Neuron (in vitro differentiated cells): ENCODE measurements around the gene NINJ2.

Experiments used
- H2AFZ ChIP-seq: one replicate; pipeline ENCODE4 v1.6.1; 2013; ENCODE audit warnings: low read depth, mild to moderate bottlenecking, inconsistent platforms, low read length, moderate library complexity
- H3K27me3 ChIP-seq: one replicate; pipeline ENCODE4 v1.6.1; 2013; ENCODE audit warnings: low read length; ENCODE audit not compliant: insufficient read depth
- H3K36me3 ChIP-seq: one replicate; pipeline ENCODE4 v1.6.1; 2013; ENCODE audit warnings: low read length; ENCODE audit not compliant: insufficient read depth
- H3K4me1 ChIP-seq: one replicate; pipeline ENCODE4 v1.6.1; 2013; ENCODE audit warnings: low read length; ENCODE audit not compliant: insufficient read depth
- H3K4me3 ChIP-seq: 2 replicates; pipeline ENCODE4 v1.5.1; 2013; ENCODE audit warnings: mild to moderate bottlenecking, low read length, moderate library complexity
- H3K9me3 ChIP-seq: one replicate; pipeline ENCODE4 v1.6.1; 2013; ENCODE audit warnings: low read length

The NINJ2 gene

DNA sequence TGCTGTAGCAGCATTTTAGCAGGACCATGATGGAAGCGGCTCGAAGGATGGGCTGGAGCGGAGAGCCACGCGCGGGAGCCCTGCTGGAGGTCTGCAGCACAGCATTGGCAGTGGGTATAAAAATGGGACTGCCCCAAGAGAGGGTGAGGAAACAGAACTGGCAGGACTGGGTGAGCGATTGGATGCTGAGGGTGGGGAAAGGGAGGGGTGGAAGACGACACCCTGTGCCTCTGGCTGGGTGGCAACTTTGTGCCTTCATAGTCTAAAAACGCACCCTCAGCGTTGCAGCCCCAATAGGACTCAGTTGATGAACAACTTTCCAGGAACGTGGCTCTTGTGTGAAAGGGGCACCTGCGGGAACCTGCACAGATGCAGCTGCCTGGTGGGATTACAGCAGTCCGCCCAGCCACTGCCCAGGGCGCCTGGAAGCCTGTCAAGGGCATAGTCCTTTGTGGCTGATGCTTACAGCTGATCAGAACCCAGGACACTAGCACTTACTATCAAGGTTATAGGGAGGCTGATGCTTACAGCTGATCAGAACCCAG, 73.0 kb downstream of the NINJ2 start:
- peaks cover 2% of the 10 kb centered on the region for H3K9me3 ChIP-seq
- H3K4me3 ChIP-seq, result no peak overlapping the region
- no peaks in the 10 kb centered on the region for H3K4me1 ChIP-seq
- H3K36me3 ChIP-seq, result no peaks in the 10 kb centered on the region
- H2AFZ ChIP-seq, result no peak overlapping the region
- peaks cover 4% of the 10 kb centered on the region for H3K27me3 ChIP-seq

DNA sequence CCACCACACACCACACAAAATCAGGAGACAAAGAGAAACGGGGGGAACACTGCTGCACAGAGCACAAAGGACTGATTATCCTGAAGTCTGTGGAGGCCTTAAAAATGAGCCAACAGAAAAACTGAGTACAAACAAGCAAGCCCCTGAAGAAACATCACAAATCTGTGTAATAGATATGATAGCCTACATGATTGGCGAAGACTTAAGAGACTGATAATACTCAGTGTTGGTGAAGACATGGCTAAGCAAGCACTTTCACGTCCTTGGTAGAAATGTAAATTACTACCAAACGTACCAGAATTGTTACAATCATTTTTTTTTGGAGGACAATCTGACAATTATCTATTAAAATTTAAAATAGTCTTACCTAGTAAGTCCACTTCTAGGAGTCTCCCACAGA, 74.6 kb downstream of the NINJ2 start:
- peaks cover 2% of the 10 kb centered on the region for H3K9me3 ChIP-seq
- H3K27me3 ChIP-seq, result peaks cover 4% of the 10 kb centered on the region
- H3K4me1 ChIP-seq, result no peaks in the 10 kb centered on the region
- H3K36me3 ChIP-seq, result no peaks in the 10 kb centered on the region
- H3K4me3 ChIP-seq, result no peak overlapping the region
- no peak overlapping the region for H2AFZ ChIP-seq

DNA sequence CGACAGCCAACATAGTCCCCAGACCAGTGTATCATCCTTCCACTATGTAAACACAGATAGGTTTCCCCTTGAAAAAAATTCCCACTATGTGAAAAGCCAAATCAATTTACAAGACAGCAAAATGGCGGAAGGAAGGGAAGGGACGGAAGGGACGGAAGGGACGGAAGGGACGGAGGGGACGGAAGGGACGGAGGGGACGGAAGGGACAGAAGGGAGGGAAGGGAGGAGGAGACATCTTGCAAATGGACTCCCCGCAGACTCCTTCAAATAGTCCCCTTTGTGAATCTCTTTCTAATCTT, 75.3 kb downstream of the NINJ2 start:
- Histone ChIP-seq H2AFZ (no peak overlapping the region), H3K36me3 (no peaks in the 10 kb centered on the region), H3K4me3 (no peak overlapping the region), H3K27me3 (peaks cover 4% of the 10 kb centered on the region), H3K4me1 (no peaks in the 10 kb centered on the region), H3K9me3 (peaks cover 2% of the 10 kb centered on the region)

DNA sequence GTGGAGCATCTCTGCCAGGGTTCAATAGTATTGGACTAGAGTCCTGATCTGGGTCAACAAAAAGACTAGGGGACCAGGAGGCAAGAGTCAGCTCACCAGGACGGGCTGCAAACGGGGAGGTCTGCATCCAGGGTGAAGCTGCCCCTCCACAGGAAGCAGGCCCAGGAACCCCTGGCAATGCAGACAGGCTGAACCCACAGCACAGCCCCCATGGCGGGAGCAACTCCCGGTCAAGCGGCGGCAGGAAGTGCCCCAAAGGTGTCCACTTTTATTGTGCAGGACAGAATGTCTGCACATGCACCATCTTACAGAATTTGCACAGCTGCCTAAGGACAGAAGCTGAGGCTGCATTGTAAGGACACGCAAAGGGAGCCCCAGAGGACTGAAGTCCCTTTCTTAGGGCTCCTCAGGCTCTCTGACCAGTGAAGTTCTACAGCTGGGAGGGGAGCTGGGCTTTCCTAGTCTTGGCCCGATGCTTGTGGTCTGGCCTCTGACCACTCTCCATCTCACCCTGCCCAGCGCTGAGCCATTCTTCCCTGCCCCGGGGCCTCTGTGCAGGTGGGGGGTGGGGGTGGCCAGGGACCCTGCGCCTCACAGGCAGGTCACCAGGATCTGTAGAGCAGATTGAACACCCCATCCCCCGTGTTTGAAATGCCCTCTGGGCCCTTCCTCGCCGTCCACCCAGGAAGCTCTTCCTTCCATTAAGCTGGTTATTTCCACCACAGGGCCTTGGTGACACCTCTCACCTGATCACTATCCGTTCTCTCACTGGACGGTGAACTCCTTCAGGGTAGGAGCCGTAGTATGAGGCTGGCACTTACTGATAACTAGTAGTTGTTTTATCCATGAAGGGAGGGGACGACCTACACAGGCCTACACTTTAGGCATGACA, 75.9 kb downstream of the NINJ2 start:
- H3K4me1 ChIP-seq, result no peaks in the 10 kb centered on the region
- peaks cover 2% of the 10 kb centered on the region for H3K9me3 ChIP-seq
- no peak overlapping the region for H3K4me3 ChIP-seq
- peaks cover 4% of the 10 kb centered on the region for H3K27me3 ChIP-seq
- H2AFZ ChIP-seq, result no peak overlapping the region
- H3K36me3 ChIP-seq, result no peaks in the 10 kb centered on the region

DNA sequence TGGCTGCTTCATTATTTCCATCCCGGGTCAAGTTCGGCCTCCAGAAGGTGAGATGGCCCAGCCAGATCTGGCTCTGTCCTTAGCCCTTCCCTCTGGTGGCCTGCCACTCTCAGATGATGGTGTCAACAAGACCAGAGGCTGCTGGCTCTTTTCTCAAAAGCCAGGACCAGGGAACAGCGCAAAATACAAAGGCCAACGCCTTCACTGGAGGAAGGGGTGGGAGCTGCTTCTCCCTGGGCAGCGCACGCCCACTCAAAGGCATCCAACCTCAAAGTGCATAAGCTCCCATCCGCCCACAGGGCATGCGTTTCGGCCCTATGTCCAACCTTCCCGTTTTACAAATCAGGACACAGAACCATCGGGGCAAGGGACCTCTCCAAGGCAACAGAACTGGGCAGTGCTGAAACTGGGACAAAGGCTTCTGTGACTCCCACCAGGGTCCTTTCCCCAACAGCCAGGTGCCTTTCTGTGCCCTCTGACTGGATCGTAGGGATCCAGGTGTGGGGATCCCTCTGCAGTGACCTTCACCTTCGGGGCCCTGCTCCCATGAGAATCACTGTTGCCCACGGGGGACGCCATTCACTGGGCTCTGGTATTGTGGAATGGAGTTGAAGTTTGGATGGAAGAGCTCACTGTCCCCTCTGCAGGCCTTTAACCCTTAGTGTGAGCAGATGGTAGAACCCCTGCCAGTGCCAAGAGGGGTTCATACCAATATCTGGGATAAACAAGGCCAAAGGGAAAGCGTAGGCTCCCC, 76.8 kb downstream of the NINJ2 start:
- Histone ChIP-seq H3K9me3 (peaks cover 2% of the 10 kb centered on the region), H3K27me3 (peaks cover 3% of the 10 kb centered on the region), H3K4me3 (no peak overlapping the region), H3K36me3 (no peaks in the 10 kb centered on the region), H2AFZ (no peak overlapping the region), H3K4me1 (no peaks in the 10 kb centered on the region)

DNA sequence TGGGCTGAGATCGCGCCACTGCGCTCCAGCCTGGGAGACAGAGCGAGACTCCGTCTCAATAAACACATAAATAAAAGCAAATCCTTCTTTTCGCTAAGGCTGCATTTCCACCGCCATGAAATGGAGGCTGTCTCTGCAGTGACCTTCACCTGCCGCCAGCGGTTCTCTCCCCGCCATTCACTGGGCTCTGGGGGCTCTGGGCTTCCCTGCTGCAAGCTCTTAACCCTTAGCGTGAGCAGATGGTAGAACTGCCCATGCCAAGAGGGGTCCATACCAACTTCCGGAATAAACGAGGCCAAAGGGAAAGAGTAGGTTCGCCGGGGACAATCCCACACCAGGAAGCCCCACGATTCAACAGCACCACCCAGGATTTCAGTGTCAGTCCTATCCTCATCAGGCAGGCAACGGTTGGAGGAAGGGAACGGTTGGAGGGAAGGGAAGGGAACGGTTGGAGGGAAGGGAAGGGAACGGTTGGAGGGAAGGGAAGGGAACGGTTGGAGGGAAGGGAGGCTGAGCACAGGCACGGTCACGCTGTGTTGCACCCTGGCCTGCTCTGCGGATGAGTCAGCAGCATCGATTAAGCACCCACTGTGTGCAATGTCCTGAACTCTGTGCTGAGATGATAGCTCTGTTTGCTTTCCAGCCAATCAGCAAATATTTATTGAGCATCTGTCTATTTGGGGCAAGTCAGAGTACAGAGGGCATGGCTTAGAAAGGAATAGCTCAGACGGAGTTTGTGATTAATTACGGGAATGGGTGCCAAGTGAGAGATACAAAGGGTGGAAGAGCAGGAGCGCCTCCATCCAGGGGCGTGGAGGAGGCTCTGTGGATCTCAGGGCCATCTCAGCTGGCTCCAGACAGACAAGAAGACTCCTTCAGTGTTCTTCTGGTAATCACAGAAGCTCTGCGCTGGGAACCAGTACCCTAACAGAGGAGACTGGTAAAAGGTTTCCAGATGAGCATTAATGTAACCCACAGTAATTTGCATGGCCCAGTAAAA, 77.9 kb downstream of the NINJ2 start:
- Histone ChIP-seq H3K4me3 (no peak overlapping the region), H3K4me1 (no peaks in the 10 kb centered on the region)

DNA sequence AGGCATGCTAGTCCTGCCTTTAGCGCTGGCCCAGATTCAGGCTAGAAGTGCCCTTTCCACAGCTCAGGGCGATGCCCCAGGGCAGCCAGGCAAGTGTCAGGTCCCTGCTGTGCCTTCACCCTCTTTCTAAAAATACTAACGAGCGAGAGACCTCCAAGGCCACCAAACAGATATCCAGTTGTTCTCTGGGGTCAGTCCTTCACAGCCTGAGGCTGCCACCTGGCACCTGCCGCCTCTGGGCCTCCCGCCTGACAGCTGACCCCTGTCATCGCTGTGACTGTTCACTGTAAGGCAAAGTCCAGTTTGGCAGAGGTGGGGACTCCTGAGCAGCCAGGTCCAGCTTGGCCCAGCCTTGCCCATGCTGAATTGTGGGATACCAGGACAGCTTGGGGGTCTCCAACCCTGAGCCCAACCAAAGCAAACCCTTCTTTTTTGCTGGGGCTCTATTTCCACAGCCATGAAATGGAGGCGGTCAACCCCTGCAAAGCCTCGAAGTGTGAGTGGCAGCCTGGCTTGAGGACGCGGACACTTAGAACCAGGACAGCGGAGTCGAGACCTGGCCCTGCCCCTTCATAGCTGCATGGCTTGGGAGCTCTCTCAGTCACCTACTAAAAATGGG, 79.9 kb downstream of the NINJ2 start:
- no peaks in the 10 kb centered on the region for H3K36me3 ChIP-seq
- H3K4me3 ChIP-seq, result no peak overlapping the region
- H3K27me3 ChIP-seq, result no peaks in the 10 kb centered on the region
- peaks cover 2% of the 10 kb centered on the region for H3K9me3 ChIP-seq
- no peak overlapping the region for H2AFZ ChIP-seq
- peaks cover 4% of the 10 kb centered on the region for H3K4me1 ChIP-seq

More for the DNA sequence above, 77.9 kb downstream of the NINJ2 start:
- no peak overlapping the region for H2AFZ ChIP-seq
- H3K36me3 ChIP-seq, result no peaks in the 10 kb centered on the region
- peaks cover 2% of the 10 kb centered on the region for H3K9me3 ChIP-seq
- H3K27me3 ChIP-seq, result no peaks in the 10 kb centered on the region

DNA sequence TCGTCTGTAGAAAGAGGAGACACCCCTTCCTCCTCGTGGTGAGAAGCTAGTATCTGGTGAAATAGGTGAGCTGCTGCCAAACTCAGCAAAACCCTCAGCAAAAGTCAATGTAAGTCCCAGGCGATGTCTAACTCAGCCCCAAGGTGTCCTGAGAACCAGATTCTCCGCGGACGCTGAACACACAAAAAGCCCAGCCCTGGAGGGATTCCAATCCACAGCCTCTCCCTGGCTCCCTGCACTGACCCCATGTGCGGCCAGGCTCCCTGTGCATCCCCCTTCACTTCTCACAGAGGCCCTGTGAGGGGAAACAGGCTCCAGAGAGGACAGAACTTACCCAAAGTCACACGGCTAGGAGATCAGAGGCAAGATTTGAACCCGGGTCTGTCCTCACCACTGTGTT, 81.5 kb downstream of the NINJ2 start:
- H3K4me1 ChIP-seq, result peaks cover 4% of the 10 kb centered on the region
- H3K9me3 ChIP-seq, result peaks cover 2% of the 10 kb centered on the region
- H2AFZ ChIP-seq, result no peak overlapping the region
- H3K4me3 ChIP-seq, result no peak overlapping the region
- no peaks in the 10 kb centered on the region for H3K27me3 ChIP-seq
- no peaks in the 10 kb centered on the region for H3K36me3 ChIP-seq

DNA sequence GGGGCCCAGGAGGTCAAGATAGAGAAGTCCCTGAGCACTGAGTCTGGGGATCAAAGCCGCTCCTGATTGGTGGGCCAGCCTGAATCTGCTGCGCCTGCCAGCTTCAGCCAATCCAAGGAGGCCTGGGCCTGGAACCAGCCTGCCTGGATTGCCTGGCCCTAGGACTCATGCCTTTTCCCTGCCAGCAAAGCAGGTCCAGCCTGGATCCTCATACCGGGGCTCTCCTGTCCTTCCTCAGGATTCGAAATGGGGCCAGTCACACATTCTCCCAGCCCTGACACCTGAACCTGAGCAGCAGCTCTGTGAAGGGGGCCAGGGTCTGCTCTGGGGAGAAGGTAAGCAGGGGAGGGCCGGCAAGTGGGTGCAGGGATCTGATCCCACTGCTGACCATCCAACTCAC, 81.9 kb downstream of the NINJ2 start:
- Histone ChIP-seq H3K36me3 (no peaks in the 10 kb centered on the region), H3K27me3 (no peaks in the 10 kb centered on the region), H2AFZ (no peak overlapping the region), H3K4me1 (peaks cover 4% of the 10 kb centered on the region), H3K9me3 (no peaks in the 10 kb centered on the region), H3K4me3 (no peak overlapping the region)

DNA sequence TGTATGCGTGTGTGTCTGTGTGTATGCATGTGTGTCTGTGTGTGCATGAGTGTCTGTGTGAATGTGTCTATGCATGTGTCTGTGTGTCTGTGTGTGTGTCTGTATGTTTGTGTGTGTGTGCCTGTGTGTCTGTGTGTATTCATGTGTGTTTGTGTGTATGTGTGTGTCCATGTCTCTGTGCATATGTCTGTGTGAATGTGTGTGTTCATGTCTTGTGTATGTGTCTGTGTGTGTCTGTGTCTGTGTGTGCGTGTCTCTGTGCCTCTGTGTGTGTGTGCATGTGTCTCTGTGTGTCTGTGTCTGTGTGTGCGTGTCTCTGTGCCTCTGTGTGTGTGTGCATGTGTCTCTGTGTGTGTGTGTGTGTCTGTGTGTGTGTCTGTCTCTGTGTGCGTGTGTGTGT, 82.4 kb downstream of the NINJ2 start:
- H3K4me3 ChIP-seq, result no peak overlapping the region
- no peaks in the 10 kb centered on the region for H3K27me3 ChIP-seq
- H2AFZ ChIP-seq, result no peak overlapping the region
- H3K9me3 ChIP-seq, result no peaks in the 10 kb centered on the region
- no peaks in the 10 kb centered on the region for H3K36me3 ChIP-seq
- H3K4me1 ChIP-seq, result peaks cover 7% of the 10 kb centered on the region

DNA sequence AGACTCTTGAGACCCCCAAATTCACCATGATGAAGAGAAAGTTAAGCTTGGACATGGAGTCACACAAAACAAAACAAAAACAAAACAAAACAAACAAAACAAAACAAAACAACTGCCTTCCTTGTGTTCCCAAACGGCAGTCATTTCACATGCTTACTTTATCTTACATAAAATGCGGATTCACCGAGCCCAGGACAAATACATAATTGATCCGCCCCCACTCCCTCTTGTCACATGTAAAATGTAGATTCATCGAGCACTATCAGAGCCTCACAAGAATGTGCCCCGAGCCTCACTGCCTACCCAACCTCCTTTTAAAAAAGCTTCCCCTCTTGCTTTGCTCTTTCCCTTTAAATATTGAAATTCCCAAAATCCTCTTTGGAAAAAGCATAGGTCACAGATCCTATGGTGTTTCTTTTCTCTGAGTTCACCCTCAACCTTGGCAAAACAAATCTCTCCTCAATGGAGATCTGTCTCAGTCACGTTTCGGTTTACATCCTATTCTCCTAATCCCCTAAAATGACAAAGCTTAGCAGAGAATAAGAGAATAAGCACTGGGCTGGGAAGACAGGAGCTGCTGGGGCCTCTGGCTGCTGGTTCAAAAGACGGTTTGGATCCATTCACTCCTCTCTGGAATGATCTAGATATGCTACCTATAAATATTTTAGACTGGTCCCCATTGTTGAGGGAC, 83.7 kb downstream of the NINJ2 start:
- Histone ChIP-seq H3K4me1 (peaks cover 8% of the 10 kb centered on the region), H3K36me3 (no peaks in the 10 kb centered on the region), H3K9me3 (no peaks in the 10 kb centered on the region), H2AFZ (no peak overlapping the region), H3K27me3 (no peaks in the 10 kb centered on the region), H3K4me3 (no peak overlapping the region)
